K562 (cell line): ENCODE measurements around the gene MYCN. TPM values are rescaled to one million over a fixed set of nuclear protein-coding genes. Genes with fewer than 3 reads are reported as not detected.

Experiments used
- ATAC-seq: fragments of 200-7000 bp; cut with Tn5 transposase; 3 replicates; pipeline ENCODE4 v1.9.1; 2020; ENCODE audit warnings: moderate library complexity
- BruUV-seq: library from RNA; stranded (reverse); fragments of 400-500 nt; replicated peaks from 2 replicates; lab custom pipeline; 2021; lab: Mats Ljungman, UMichigan
- CTCF ChIA-PET: fragments of 300-600 bp; formaldehyde crosslinking; extraction: SDS; loops from one replicate; lab custom pipeline; 2021; ENCODE audit warnings: low intra/inter-chr PET ratio; lab: Yijun Ruan, JAX
- POLR2A ChIA-PET: fragments of 300-600, 350-650 bp; sonication (Branson Sonifier 250); formaldehyde crosslinking; extraction: SDS; loops from one replicate; lab custom pipeline; 2021; ENCODE audit warnings: antibody characterized with exemption, inconsistent platforms; lab: Yijun Ruan, JAX
- DNase-seq, 4 experiments: peaks; one replicate each; pipeline versions ENCODE4 v3.0.0 to v3.0.0-alpha.2; 2011 to 2018; ENCODE audit warnings: low spot score in 3 of 4, mixed read lengths in 3 of 4; ENCODE audit errors: extremely low read depth in 1 of 4
- FAIRE-seq: peaks from 2 replicates; lab custom pipeline; 2011; peaks lifted over from hg19 to GRCh38; lab: Jason Lieb, UNC
- H2AFZ ChIP-seq: 2 replicates; pipeline ENCODE4 v1.6.0; 2011; ENCODE audit warnings: low read depth, low read length, control low read depth, inconsistent platforms
- H3K27ac ChIP-seq: fragments of 200-600 bp; 3 replicates; pipeline ENCODE4 v1.8.0; 2011; ENCODE audit warnings: low read depth, mild to moderate bottlenecking, control low read depth, inconsistent platforms, low read length, moderate library complexity, mixed read lengths; ENCODE audit errors: extremely low read depth
- H3K27me3 ChIP-seq, 2 experiments: fragments of 300-600 bp in 1 of 2; 2 replicates in 1 of 2; 3 replicates in 1 of 2; pipeline versions ENCODE4 v1.6.0 to v1.8.0; 2011; ENCODE audit warnings: inconsistent platforms in 2 of 2, low read length in 2 of 2, mild to moderate bottlenecking in 1 of 2, mixed read lengths in 1 of 2, moderate library complexity in 1 of 2; ENCODE audit not compliant: control insufficient read depth in 2 of 2, insufficient read depth in 2 of 2
- H3K36me3 ChIP-seq: fragments of 300-600 bp; 3 replicates; pipeline ENCODE4 v1.8.0; 2011; ENCODE audit warnings: mild to moderate bottlenecking, low read length, inconsistent platforms; ENCODE audit not compliant: control insufficient read depth, insufficient read depth
- H3K4me1 ChIP-seq, 2 experiments: fragments of 200-600 bp in 1 of 2; replicated peaks in 1 of 2; 2 replicates in 1 of 2; 3 replicates in 1 of 2; pipeline versions ENCODE4 v1.5.1 to v1.8.0; 2011; ENCODE audit warnings: inconsistent platforms in 2 of 2, low read length in 2 of 2, mild to moderate bottlenecking in 1 of 2, mixed read lengths in 1 of 2, moderate library complexity in 1 of 2; ENCODE audit not compliant: control insufficient read depth in 2 of 2, insufficient read depth in 2 of 2
- H3K4me2 ChIP-seq: 2 replicates; pipeline ENCODE4 v1.6.1; 2011; ENCODE audit warnings: low read length, control low read depth, inconsistent platforms, mixed read lengths; ENCODE audit not compliant: insufficient read depth
- H3K4me3 ChIP-seq: fragments of 200-600 bp; sonication (generic), shearing (Covaris generic); 2 replicates; pipeline ENCODE4 v1.5.1; 2016; ENCODE audit warnings: control low read depth, inconsistent platforms
- H3K79me2 ChIP-seq: fragments of 200-600 bp; 3 replicates; pipeline ENCODE4 v1.8.0; 2011; ENCODE audit warnings: low read length, inconsistent platforms; ENCODE audit not compliant: control insufficient read depth, insufficient read depth
- H3K9ac ChIP-seq, 2 experiments: 2 replicates each; pipeline versions ENCODE4 v1.6.0 to v1.6.1; 2011; ENCODE audit warnings: low read depth in 2 of 2, low read length in 2 of 2, control low read depth in 1 of 2, inconsistent platforms in 1 of 2, mild to moderate bottlenecking in 1 of 2, mixed read lengths in 1 of 2; ENCODE audit not compliant: insufficient read depth in 1 of 2
- H3K9me1 ChIP-seq: one replicate; pipeline ENCODE4 v1.6.0; 2011; ENCODE audit warnings: inconsistent platforms, mild to moderate bottlenecking, low read length, moderate library complexity; ENCODE audit not compliant: control insufficient read depth, insufficient read depth
- H3K9me3 ChIP-seq: replicated peaks from 2 replicates; pipeline ENCODE4 v1.5.1; 2011; ENCODE audit warnings: low read depth, low read length, inconsistent platforms; ENCODE audit not compliant: control insufficient read depth, insufficient read depth
- H4K20me1 ChIP-seq: replicated peaks from 2 replicates; pipeline ENCODE4 v1.6.1; 2011; ENCODE audit warnings: low read length, inconsistent platforms, mixed read lengths; ENCODE audit not compliant: control insufficient read depth, insufficient read depth
- DMBX1 ChIP-seq: fragments of 250-450 bp; sonication (Bioruptor Pico); IDR thresholded peaks from 2 replicates; pipeline ENCODE4 v1.8.0; 2022; ENCODE audit warnings: inconsistent platforms, mild to moderate bottlenecking, moderate library complexity, borderline replicate concordance
- LEF1 ChIP-seq: fragments of 450-650 bp; IDR thresholded peaks from 2 replicates; pipeline ENCODE4 v1.6.1; 2016; ENCODE audit warnings: mild to moderate bottlenecking
- MCM7 ChIP-seq, 2 experiments: fragments of 450-650 bp; IDR thresholded peaks; 2 replicates each; pipeline ENCODE4 v1.6.1; 2016 to 2018
- MYNN ChIP-seq, 2 experiments: sonication (generic); formaldehyde crosslinking in 1 of 2; IDR thresholded peaks; 2 replicates each; pipeline versions ENCODE4 v1.5.0 to v1.6.1; 2016 to 2020; ENCODE audit warnings: antibody characterized with exemption in 1 of 2, missing genetic modification reagents in 1 of 2
- NR2C2 ChIP-seq, 2 experiments: fragments of 200-800 bp in 1 of 2; sonication (Bioruptor generic) in 1 of 2; sonication (generic) in 1 of 2; formaldehyde crosslinking in 1 of 2; IDR thresholded peaks; 2 replicates each; pipeline versions ENCODE4 v1.6.1 to v1.8.0; 2016 to 2022; ENCODE audit warnings: mild to moderate bottlenecking in 1 of 2, missing compliant biosample characterization in 1 of 2, missing genetic modification characterization in 1 of 2, missing genetic modification reagents in 1 of 2
- PRPF4 ChIP-seq: fragments of 200-400 bp; formaldehyde crosslinking; IDR thresholded peaks from one replicate; pipeline ENCODE4 v1.6.1; 2017; ENCODE audit warnings: low read length, low read depth, mild to moderate bottlenecking; ENCODE audit not compliant: insufficient read depth, poor library complexity, severe bottlenecking
- RBM39 ChIP-seq: fragments of 200-400 bp; formaldehyde crosslinking; optimal IDR thresholded peaks from 2 replicates; pipeline ENCODE3; 2018; ENCODE audit warnings: low read depth, low read length
- TCF7L2 ChIP-seq: fragments of 150-350 bp; IDR thresholded peaks from 2 replicates; pipeline ENCODE4 v1.6.1; 2016; ENCODE audit warnings: low read depth, mild to moderate bottlenecking, low read length, moderate library complexity
- ZNF644 ChIP-seq: fragments of 200-800 bp; sonication (Bioruptor generic); IDR thresholded peaks from 2 replicates; pipeline ENCODE4 v1.6.1; 2016; ENCODE audit warnings: low read depth, missing genetic modification characterization, missing compliant biosample characterization
- ZNF75A ChIP-seq: fragments of 450-650 bp; formaldehyde crosslinking; IDR thresholded peaks from 2 replicates; pipeline ENCODE4 v1.4.0; 2020; ENCODE audit warnings: mild to moderate bottlenecking
- WGBS: fragments of 100-300 bp; shearing (Covaris generic); methylation state at CpG from one replicate; pipeline ENCODE4 v1.1.6; 2016; ENCODE audit warnings: low coverage, mixed read lengths; ENCODE audit not compliant: insufficient coverage; ENCODE audit errors: missing lambda C conversion rate; 5-methylcytosine and 5-hydroxymethylcytosine counted together
- in situ Hi-C: fragments of 300-500 bp; cut with MboI; formaldehyde crosslinking; loops from 4 replicates; pipeline ENCODE4 v1.15.0; 2018; ENCODE audit warnings: inconsistent platforms, mixed read lengths
- intact Hi-C: fragments of 100-400 bp; cut with micrococcal nuclease; formaldehyde crosslinking; loops from 2 replicates; pipeline ENCODE4 v1.14.2; 2022
- polyA plus RNA-seq, 8 experiments: library from polyadenylated mRNA; depleted of rRNA in 4 of 8; stranded (reverse) in 5 of 8; unstranded in 3 of 8; fragments of >200 nt; fragmentation: Nextera tagmentation in 2 of 8; fragmentation: Illumina TruSeq in 1 of 8; extraction: Ambion mirVana in 2 of 8; extraction: Trizol in 1 of 8; gene quantifications; 2 replicates each; pipeline versions ENCODE4 v1.2.1 to v1.2.3, GENCODE V29; 2011 to 2014; ENCODE audit warnings: inconsistent platforms in 1 of 8, missing spikeins in 1 of 8
- total RNA-seq, 7 experiments: library from RNA; depleted of rRNA in 6 of 7; stranded (reverse); fragments of >200 nt in 6 of 7; fragmentation: Illumina TruSeq in 2 of 7; extraction: Trizol in 2 of 7; gene quantifications; 2 replicates each; pipeline versions ENCODE4 v1.2.1 to v1.2.3, GENCODE V29; 2011 to 2021; ENCODE audit warnings: low replicate concordance in 1 of 7
- TF ChIP-seq, protein P1 (sequence below): fragments of 250-450 bp; sonication (Bioruptor Pico); IDR thresholded peaks from 2 replicates; pipeline ENCODE4 v1.8.0; 2021; ENCODE audit warnings: moderate library complexity, mild to moderate bottlenecking, inconsistent platforms
- TF ChIP-seq, protein P2 (sequence below): fragments of 250-450 bp; sonication (Bioruptor Pico); IDR thresholded peaks from 2 replicates; pipeline ENCODE4 v1.5.0; 2021; ENCODE audit warnings: mild to moderate bottlenecking, moderate library complexity
- TF ChIP-seq, protein P3 (sequence below): fragments of 150-350 bp; conservative IDR thresholded peaks from 2 replicates; pipeline ENCODE4 v1.6.1; 2014; ENCODE audit warnings: low read length

The MYCN gene
- total and polyA plus RNA-seq, 9 of the 15 experiments (the other 6 are each of a cell fraction or from before 2014, with no cell fraction given): not detected

DNA sequence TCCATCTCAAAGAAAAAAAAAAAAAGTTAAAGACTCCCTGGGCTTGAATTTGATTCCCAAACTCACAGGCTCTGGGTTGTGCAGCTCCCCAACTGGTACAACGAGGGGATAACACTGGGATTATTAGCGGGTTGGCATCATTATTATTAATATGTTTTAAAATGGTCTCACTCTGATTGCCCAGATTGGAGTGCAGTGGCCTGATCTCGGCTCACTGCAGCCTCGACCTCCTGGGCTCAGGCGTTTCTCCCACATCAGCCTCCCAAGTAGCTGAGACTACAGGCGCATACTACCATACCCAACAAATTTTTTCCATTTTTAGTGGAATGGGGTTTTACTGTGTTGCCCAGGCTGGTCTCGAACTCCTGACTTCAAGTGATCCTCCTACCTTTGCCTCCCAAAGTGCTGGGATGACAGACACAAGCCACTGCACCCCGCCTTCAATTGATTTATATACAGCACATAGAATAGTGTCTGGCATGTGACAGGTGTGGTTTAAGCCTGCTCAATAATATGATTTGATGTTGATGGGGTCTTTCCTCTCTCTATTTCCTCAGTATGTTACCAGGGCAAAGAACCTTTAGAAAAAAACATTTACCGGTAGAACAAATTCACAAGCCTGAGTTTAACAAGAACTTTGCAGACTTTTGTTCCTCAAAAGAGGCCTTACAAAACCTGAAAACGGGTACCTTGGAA is 12.2 kb downstream of the MYCN start (continued):
- TF ChIP-seq NR2C2 (CRISPR knock-in tag; IDR thresholded peaks at IDR 0.05) (no peak), NR2C2 (tag; IDR thresholded peaks at IDR 0.05) (no peak), DMBX1 (no peak), MCM7 (IDR thresholded peaks at IDR 0.05) (no peak)

DNA sequence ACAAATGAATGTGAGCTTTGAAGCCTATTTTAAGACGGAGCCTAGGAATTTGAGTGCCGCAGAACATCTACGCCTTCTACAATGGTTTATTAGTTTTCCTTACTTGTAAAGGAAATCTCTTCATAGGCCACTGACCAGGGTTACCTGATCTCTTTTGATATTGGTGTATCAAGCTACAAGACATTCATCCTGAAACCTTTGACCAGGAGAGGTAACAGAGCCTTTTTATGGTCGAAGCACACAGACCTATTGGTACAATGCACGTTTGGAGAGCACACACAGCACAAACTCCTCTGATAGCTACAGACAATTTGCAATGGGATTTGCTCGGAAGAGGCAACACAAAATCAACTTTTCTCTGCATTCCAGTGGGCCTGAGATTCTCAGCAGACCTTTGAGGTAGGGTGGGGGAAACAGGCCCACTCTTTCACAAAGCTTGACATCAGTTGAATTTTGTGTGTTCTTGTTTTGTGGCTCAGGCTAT is 12.8 kb downstream of the MYCN start:
- no peak for DNase-seq
- H3K9me1 ChIP-seq: no peaks in the 10 kb centered on the region
- intact Hi-C loops: no loop called here
- H4K20me1 ChIP-seq: no peaks in the 10 kb centered on the region
- no peak for ATAC-seq
- H3K4me3 ChIP-seq: no peak overlapping the region
- no peak overlapping the region for H3K27ac ChIP-seq
- WGBS: 15% methylated on average over 6 of the region's 6 CpGs
- no peaks in the 10 kb centered on the region for H3K9me3 ChIP-seq
- H3K79me2 ChIP-seq: no peaks in the 10 kb centered on the region
- POLR2A ChIA-PET: interaction anchor here (0.7 kb wide), 1 partner anchor 54 kb away, joined by 3 read pairs; no protein-coding TSS in a partner anchor
- no peaks in the 10 kb centered on the region for H3K4me1 ChIP-seq
- H2AFZ ChIP-seq: no peak overlapping the region
- no TSS peak for BruUV-seq
- H3K36me3 ChIP-seq: no peaks in the 10 kb centered on the region
- no peak overlapping the region for H3K4me2 ChIP-seq
- CTCF ChIA-PET: no interaction called here
- no peak for FAIRE-seq
- in situ Hi-C loops: no loop called here
- H3K27me3 ChIP-seq: peaks cover 9 to 22% of the 10 kb centered on the region in 2 experiments; a peak in 3 of 5 replicates
- H3K9ac ChIP-seq: no peak overlapping the region
- TF ChIP-seq ZNF75A (CRISPR knock-in tag) (no peak), RBM39 (no peak), MYNN (IDR thresholded peaks at IDR 0.05) (no peak), MYNN (CRISPR knock-in tag; IDR thresholded peaks at IDR 0.05) (no peak), PRPF4 (no peak), TCF7L2 (no peak), LEF1 (no peak), ZNF644 (tag) (no peak)
- TF ChIP-seq, protein P1, sequence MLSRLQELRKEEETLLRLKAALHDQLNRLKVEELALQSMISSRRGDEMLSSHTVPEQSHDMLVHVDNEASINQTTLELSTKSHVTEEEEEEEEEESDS (CRISPR knock-in tag): no peak
- TF ChIP-seq, protein P2, sequence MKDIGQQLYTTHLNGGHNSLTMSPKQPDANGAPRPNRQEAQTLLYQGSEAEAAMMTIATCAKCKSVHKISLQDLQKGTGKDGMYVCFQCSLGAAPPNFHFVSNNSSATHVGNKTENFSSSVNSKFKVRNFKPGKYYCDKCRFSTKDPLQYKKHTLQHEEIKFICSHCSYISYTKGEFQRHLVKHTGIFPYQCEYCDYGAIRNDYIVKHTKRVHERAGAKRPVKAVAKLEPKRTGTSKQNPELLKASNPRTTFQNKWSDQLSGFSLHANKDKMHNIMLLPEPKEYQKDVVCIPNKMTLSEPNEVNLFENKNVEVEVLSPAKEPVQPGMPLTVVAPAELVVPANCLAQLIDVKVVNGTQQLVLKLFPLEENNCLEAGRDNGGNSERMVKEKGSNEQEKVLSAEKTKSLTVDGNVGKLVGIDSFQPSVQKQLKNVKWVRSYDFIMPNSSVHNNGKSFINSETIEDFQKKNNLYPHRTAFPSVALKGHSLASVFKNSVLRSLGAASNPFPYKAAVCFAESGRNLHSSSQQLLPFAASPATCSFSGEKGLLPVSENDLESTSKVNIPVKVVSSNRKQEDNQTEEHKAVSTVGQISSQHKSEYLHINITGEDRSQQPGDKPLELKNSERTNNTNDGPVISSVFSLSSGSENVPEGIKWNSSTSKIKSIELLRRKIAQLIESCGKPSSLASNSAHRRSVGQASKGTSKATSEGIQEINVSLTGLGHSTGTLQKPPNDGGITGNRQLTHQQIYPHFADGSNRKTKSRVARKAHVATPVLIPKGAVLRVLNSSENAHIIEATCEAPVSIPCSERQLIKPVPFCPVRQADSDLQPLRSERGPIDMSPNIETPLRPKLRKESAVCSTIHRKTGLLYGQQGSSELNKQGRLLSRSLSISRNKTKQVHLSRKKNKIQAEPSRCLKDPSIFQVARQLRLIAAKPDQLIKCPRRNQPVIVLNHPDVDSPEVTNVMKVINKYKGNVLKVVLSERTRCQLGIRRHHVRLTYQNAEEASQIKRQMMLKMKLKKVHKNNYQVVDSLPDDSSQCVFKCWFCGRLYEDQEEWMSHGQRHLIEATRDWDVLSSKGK (CRISPR knock-in tag): no peak
- TF ChIP-seq, protein P3, sequence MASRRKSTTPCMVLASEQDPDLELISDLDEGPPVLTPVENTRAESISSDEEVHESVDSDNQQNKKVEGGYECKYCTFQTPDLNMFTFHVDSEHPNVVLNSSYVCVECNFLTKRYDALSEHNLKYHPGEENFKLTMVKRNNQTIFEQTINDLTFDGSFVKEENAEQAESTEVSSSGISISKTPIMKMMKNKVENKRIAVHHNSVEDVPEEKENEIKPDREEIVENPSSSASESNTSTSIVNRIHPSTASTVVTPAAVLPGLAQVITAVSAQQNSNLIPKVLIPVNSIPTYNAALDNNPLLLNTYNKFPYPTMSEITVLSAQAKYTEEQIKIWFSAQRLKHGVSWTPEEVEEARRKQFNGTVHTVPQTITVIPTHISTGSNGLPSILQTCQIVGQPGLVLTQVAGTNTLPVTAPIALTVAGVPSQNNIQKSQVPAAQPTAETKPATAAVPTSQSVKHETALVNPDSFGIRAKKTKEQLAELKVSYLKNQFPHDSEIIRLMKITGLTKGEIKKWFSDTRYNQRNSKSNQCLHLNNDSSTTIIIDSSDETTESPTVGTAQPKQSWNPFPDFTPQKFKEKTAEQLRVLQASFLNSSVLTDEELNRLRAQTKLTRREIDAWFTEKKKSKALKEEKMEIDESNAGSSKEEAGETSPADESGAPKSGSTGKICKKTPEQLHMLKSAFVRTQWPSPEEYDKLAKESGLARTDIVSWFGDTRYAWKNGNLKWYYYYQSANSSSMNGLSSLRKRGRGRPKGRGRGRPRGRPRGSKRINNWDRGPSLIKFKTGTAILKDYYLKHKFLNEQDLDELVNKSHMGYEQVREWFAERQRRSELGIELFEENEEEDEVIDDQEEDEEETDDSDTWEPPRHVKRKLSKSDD: no peak
